Activated CD8-positive, alpha-beta memory T cell treated with anti-CD3 and anti-CD28 coated beads, Interleukin-2, amount 50 U/mL, for 24 hours (primary cell): Measurements from ENCODE around the gene RYK.

ENCODE experiments used
- DNase-seq: peaks from one replicate; pipeline ENCODE4 v3.0.0-alpha.2; 2020; ENCODE audit errors: extremely low read depth

Gene RYK

DNA sequence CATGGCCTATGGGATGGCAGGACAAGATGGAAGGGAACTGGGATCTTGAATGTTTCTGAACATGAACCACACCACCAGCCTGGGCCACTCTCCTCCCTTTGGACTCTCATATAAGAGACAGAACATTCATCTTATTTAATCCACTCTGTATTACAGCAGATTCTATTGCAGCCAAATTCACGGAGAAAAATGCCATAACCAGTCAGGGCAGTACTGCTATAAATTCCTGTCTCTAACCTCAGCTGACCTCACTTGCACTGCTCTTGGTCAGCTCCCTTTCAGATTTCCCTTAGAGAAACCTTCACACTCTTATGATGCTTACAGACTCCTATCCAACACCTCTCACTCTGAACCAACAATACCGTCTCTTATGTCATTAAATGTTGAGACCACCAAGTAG lies 101.4 kb downstream of the RYK start:
- no peak for DNase-seq

GRCh38 chr3:134148534-134148933 lies 102.1 kb downstream of the RYK start:
- DNase-seq: no peak

- no peak for DNase-seq
These were observed 103.2 kb downstream of the RYK start for GRCh38 chr3:134147411-134147810.

DNA sequence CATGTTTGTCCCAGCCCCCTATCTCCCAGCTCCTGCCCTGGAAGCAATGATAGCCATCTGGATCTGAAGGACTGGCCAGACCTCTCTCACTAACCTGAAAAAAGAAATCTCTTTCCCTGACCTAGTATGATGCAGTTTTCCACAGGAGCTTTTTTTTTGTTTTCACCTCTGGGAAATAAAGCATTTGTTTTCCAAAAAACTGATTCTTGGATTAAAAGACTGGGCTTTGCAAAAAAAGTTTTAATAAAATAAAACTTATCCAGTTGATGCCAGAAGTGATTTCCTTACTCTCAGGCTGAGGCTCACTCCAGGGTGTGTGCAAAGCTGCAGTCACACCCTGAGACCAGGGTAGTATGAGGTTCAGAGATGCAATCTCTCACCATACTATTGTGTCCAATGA lies 104.0 kb downstream of the RYK start:
- DNase-seq: no peak

DNA sequence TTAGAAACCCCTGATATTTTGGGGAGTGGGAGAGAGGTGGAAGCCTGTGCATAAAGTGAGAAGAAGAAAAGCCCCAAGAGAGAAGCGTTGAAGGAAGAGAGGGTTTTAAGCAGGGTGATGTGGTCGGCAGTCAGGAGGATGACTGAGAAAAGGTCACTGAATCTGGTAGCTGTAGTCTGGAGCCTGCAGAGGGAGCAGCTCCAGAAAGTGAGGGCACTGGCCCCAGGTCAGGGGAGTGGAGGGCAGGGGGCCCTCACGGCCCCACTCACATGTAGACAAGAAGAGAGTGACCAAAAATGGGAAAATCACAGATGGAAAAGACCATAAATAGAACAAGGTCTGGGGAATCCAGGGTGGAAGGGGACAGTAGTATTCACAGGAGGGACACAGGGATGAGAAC lies 105.5 kb downstream of the RYK start:
- DNase-seq: no peak

DNA sequence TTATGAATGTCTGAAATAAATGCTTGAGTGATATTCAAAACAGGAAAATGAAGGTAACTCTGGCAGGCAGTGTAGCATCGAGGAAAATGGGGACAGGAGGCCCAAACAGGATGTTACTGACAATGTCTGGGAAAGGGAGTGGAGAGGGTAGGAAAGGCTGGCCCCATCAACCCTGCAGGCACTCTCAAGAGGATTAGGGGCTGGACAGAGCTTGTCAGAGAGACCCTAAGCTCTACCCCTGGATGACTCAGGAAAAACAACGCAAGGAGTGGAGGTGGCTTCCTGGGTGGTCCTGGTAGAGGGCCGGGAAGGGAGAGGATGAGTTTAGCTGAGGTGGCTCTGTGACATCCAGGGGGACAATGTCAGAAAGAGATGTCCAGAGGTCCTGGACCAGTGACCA lies 106.0 kb downstream of the RYK start:
- no peak for DNase-seq

DNA sequence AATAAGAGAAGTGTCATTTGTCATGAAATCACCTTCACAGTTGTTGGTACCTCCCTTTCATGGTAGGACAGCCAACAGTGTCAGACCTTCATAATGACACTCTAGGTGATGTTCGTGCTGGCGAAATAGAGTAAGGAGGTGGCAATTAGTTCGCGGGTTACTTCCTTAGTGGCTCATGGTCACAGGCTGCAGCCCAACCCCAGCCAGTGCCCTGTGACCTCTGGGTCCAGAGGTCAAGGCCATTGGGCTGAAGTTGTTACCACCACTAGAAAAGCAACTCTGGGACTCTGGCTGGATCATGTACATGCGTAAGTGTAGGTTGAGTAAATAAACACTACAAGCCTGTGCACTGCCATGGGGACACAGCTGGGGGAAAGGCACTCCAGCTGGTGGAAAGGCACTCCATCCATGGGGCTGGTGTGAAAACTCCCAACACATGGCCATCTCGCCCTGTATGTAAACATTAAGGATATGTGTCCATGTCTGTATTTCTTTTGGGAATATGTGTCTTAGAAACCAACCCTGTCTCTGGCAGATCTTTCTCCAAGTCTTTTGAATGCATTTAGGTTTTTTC lies 106.7 kb downstream of the RYK start:
- no peak for DNase-seq

- DNase-seq: no peak
These were observed 114.1 kb downstream of the RYK start for GRCh38 chr3:134136604-134137003.

- no peak for DNase-seq
These were observed 115.8 kb downstream of the RYK start for GRCh38 chr3:134134698-134135415.

- no peak for DNase-seq
These were observed 116.4 kb downstream of the RYK start for GRCh38 chr3:134134240-134134639.

DNA sequence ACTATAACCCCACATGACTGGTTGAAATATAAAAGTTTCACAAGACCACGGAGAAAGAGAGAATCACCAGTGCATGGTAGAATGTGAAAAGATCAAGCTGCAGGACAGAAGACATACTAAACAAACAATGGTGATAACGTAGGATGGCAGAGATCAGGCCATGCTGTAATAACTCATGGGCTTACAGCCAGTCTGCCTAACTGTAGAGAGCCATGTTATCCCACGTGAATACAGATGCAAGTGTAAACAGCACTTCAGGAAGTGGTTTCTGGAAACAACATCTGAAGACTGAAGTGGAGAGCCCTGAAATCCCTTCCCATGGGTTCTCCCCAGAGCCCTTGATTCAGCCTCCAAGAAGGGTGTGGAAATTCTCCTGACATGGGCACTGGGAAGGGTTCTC lies 117.7 kb downstream of the RYK start:
- DNase-seq: no peak

GRCh38 chr3:134126153-134126552 lies 124.5 kb downstream of the RYK start:
- DNase-seq: no peak

DNA sequence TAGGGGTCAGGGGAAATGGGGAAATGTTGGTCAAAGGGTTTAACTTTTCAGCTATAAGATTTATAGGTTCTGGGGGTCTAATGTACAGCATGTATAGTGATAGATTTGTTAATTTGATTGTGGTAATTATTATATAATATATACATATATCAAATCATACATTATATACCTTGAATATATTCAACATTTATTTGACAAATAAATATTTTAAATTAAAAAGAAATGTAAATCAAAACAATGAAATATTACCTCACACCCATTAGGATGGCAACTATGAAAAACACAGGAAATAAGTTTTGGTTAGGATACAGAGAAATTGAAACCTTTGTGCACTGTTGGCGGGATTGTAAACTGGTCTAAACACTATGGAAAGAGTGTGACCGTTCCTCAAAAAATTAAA lies 135.9 kb downstream of the RYK start:
- DNase-seq: no peak

DNA sequence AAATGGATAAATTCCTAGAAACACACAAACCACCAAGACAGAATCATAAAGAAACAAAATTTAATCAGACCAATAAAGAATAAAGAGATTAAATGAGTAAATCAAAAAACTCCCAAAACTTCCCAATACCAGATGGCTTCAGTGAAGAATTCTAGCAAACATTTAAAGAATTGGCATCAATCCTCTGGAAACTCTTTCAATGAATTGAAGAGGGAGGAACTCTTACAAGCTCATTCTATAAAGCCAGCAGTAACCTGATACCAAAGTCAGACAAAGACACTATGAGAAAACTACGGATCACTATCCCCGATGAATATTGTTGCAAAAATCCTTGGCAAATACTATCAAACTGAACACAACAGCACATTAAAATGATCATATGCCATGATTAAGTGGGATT lies 139.0 kb downstream of the RYK start:
- no peak for DNase-seq

DNA sequence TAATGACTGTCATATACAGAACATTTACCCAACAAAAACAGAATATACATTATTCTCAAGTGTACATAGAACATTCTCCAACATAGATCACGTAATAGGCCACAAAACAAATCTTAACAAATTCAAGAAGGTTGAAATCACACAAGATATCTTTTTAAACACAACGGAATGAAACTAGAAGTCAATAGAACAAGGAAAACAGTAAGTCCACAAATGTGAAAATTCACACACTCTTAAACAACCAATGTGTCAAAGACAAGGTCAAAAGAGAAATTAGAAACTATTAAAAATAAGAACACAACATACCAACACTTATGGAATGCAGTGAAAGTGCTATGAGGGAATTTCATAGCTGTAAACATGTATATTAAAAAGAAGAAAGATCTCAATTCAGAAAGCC lies 139.7 kb downstream of the RYK start:
- DNase-seq: no peak
